HL-60 (cell line): ENCODE data around the gene CZIB.

Experiments
- DNase-seq, 2 experiments: peaks; one replicate each; pipeline ENCODE4 v3.0.0-alpha.2; 2010 to 2020; ENCODE audit warnings: low read depth in 1 of 2, low spot score in 1 of 2
- H3K27ac ChIP-seq: fragments of 250-450 bp; sonication (Bioruptor Pico); replicated peaks from 2 replicates; pipeline ENCODE4 v1.5.1; 2020; ENCODE audit warnings: mild to moderate bottlenecking, moderate library complexity
- H3K27me3 ChIP-seq: fragments of 250-450 bp; sonication (Bioruptor Pico); 2 replicates; pipeline ENCODE4 v1.5.1; 2021; ENCODE audit warnings: mild to moderate bottlenecking, moderate library complexity; ENCODE audit not compliant: insufficient read depth, poor library complexity, severe bottlenecking
- H3K4me3 ChIP-seq: replicated peaks from 2 replicates; pipeline ENCODE4 v1.5.1; 2011; ENCODE audit warnings: mild to moderate bottlenecking, control low read depth, low read length; ENCODE audit not compliant: insufficient read depth
- CTCF ChIP-seq: IDR thresholded peaks from one replicate; pipeline ENCODE4 v1.5.1; 2011; ENCODE audit warnings: low read length, control low read depth, inconsistent platforms; ENCODE audit not compliant: insufficient read depth
- GABPA ChIP-seq: IDR thresholded peaks from 2 replicates; pipeline ENCODE4 v1.6.1; 2012; ENCODE audit warnings: low read depth
- POLR2AphosphoS5 ChIP-seq: IDR thresholded peaks from 2 replicates; pipeline ENCODE4 v1.6.1; 2012; ENCODE audit warnings: low read depth
- REST ChIP-seq: IDR thresholded peaks from 2 replicates; pipeline ENCODE4 v1.6.1; 2012; ENCODE audit warnings: low read depth; ENCODE audit not compliant: insufficient replicate concordance
- SPI1 ChIP-seq: IDR thresholded peaks from 2 replicates; pipeline ENCODE4 v1.6.1; 2012; ENCODE audit warnings: low read depth, mild to moderate bottlenecking, borderline replicate concordance

Gene CZIB

DNA sequence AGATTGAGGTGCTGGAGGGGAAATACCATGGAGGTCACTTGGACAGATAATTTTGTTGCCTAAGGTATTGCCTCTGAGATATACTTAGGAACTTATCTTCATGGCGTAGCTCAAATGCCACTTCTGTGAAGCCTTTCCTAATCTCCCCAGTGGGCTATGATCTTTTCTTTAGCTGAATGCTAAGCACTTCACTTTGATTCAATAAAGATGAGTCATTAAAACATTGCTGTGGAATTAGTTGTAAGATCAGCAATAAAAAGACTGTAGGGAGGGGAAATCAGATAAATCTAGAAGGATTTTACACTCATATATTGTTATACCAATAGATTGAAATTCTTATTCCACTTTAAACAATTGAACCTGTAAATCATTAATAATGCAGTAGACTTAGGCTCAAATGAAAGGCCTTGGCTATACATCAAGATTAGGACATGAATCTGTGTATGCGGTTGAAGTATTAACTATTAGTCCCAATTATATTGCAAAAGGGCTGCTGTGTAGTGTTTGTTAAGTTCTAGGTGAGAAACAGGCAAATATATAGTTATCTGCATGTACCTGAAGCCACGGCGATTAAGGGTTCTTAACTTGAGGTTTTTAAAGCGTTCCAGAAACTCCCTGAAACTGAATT lies 37.1 kb upstream of the CZIB start:
- Histone ChIP-seq H3K27me3 (no peaks in the 10 kb centered on the region), H3K4me3 (no peak overlapping the region), H3K27ac (no peak overlapping the region)
- DNase-seq: no peak
- TF ChIP-seq CTCF (no peak), POLR2AphosphoS5 (no peak), GABPA (no peak), SPI1 (no peak), REST (no peak)

- no peak for DNase-seq
- TF ChIP-seq GABPA (no peak), POLR2AphosphoS5 (no peak), CTCF (no peak), REST (no peak), SPI1 (no peak)
- Histone ChIP-seq H3K27ac (no peak overlapping the region), H3K4me3 (no peak overlapping the region), H3K27me3 (no peaks in the 10 kb centered on the region)
These were observed 36.3 kb upstream of the CZIB start for GRCh38 chr1:53256511-53257453.

DNA sequence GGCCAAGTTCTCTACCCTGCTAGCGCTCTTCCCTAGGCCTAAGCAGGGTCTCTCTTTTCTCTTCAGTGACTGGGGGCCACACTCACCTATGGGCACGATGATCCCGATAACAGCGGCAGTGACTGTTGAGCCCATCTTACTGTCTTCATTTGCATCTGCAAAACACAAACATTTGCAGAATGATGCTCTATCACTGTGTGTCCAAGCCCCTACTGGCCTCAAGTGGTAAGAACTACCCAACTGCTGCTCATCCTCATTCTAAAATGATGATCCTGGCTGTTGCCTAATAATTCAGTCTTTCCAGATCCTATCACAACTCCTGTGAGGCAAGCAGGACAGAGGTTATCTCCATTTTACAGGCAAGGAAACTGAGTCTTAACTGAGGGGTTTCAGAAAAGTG lies 34.6 kb upstream of the CZIB start:
- no peak overlapping the region for H3K4me3 ChIP-seq
- no peak overlapping the region for H3K27ac ChIP-seq

More for the DNA sequence above, 34.6 kb upstream of the CZIB start:
- TF ChIP-seq REST (no peak), POLR2AphosphoS5 (no peak), CTCF (no peak), GABPA (no peak), SPI1 (no peak)
- DNase-seq: no peak
- H3K27me3 ChIP-seq: no peaks in the 10 kb centered on the region
